NCI-H82 treated with DMSO at 0.1 percent for 48 hours (cell line): ENCODE results near the gene NEDD1.

Experiments
- DNase-seq: peaks from one replicate; lab custom pipeline; 2025; ENCODE audit not compliant: unreplicated experiment; lab: John Stamatoyannopoulos, UW

The NEDD1 gene

GRCh38 chr12:96897421-96897820, 9.6 kb upstream of the NEDD1 start:
- DNase-seq: no peak

GRCh38 chr12:96901175-96901574, 5.9 kb upstream of the NEDD1 start:
- no peak for DNase-seq

DNA sequence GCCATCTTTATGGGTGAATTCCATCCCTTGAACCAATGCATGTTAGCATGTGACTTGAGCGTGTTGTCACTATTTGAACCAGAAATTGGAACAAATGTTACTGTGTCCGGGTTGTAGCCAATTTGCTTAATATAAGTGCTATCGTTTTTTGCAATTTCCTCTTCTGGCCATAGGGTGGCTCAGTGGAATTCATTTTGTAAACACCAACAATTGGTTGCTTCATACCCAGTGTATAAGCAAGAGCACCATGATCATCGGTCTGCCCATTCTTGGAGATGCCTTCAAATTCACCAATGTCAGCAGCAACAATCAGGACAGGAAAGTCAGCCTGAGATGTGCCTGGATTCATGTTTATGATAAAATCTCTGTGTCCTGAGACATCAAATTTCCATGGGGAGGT, 5.0 kb upstream of the NEDD1 start:
- DNase-seq: no peak

DNA sequence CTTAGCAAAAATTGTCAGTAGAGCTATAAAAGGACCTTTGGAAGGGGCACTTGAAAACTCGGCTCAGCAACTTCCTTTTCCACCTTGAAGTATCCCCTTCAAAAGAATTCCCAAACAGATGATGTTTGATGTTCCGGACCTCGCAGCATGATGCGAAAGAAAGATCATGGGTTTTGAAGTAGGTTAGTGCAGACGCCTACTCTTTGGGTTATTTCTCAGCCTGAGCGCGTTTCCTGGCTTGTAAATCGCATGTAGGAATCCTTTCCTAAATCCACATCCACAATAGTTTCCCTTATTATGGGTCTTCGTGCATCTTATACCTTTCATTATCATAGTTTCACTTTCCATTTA, 584 bp upstream of the NEDD1 start:
- DNase-seq: no peak

DNA sequence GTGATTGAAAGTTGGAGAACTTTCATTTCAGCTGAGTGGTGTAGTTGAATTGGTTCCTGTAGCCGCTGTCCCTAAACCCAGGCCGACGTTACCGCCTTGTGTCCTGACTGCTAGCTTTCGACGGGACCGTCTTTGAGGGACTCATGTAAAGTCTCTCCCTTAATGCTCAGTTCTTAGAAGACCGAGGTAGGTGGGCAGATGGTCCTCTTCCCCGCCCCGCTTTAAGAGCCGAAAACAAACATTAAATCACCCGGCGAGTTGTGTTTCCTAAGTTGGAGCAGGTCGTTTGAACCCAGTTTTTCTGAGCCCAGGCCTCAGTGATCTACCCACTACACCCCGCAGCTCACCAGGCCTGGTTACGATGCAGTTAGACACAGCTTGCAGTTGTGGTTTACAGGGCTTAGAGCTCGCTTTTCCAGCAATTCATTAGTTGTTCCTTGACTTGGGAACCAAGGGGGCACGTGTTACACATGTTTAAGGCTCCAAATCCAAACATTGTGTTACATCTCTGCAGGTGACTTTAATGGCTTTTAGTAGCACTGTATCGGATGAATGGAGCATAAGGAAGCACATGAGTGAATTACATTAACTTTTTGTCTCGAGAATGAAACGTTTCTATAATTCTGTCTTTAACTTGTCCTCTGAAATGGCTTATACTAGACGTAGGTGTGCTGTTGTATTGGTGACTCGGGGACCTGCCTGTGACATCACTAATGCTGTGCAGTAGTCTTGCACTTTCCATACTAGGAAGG, 790 bp downstream of the NEDD1 start:
- DNase-seq: no peak

- DNase-seq: no peak
Observed at GRCh38 chr12:96908423-96908675, 1.3 kb downstream of the NEDD1 start.

DNA sequence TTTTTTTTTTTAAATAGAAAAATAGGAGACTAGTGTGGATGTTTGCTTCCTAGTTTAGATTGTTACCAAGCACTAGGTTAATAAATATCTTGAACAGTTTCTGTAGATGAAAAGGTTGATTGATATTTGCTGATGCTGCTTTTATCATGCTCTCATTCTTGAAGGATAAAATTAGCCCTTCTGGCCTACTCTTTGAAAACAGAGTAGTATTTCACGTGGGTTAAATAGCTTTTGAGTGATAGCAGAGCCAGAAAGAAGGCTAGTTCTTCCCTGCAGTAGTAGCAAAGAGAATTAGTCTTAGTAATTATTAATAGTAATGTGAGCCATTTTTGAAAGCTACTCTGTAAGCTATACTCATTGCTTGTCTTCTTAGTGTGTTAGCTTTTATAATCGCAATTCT, 5.2 kb downstream of the NEDD1 start:
- DNase-seq: no peak

DNA sequence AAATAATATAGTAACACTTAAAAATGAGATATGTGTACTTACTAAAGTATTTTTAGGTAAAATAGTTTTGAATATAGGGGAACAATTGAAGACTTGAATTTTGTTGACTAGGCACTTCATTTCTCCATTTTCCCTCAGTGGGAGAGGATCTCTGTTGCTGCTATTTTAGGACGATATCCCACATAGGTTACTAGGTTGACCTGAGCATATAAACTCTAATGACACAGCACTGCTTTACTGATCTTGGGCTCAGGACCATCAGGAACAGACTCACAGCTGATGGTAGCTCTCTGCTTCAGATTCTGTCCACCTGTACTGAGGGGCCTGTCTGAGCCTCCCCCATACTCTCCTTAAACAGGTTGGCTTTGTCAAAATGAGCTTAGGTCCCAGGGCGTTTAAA, 5.9 kb downstream of the NEDD1 start:
- no peak for DNase-seq

GRCh38 chr12:96919510-96920210, 12.6 kb downstream of the NEDD1 start:
- DNase-seq: no peak

DNA sequence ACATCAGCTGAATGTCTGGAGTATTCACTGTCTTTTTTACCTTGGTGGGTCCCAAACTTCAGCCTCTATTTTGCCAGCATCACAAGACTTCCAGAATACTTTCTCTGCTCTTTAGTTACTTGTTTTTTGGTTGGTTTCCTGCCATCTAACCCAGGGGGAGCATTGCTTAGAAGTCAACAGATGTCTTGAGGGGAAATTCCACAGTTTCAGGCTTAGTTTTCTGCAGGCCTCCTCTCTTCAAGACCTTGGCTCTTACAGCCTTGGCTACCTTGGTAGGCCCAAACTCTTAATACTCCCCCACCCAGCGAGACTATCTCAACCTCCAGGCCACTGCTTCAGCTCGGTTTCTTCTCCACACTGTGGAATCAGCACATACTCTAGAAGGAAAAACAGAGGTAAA, 41.7 kb downstream of the NEDD1 start:
- no peak for DNase-seq

DNA sequence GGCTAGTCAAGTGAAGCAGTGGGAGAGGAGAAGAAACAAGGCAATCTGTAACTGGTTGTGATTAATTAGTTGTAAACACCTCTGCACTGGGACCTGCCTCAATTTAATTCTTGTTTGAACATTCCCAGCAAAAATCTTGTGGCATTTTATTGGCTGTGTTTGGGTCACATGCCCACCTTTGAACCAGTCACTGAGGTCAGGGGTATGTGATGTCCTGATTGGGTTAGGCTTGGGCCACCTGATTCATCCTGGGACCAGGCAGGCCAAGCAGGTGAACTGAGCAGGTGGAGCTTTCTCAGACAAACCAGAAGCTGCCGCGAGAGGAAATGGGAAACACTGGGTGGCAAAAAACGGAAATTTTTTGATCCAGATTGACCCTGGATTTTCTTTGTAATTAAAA, 72.5 kb downstream of the NEDD1 start:
- DNase-seq: no peak

GRCh38 chr12:96980991-96981414, 73.9 kb downstream of the NEDD1 start:
- DNase-seq: no peak

GRCh38 chr12:96981911-96982310, 74.9 kb downstream of the NEDD1 start:
- no peak for DNase-seq

DNA sequence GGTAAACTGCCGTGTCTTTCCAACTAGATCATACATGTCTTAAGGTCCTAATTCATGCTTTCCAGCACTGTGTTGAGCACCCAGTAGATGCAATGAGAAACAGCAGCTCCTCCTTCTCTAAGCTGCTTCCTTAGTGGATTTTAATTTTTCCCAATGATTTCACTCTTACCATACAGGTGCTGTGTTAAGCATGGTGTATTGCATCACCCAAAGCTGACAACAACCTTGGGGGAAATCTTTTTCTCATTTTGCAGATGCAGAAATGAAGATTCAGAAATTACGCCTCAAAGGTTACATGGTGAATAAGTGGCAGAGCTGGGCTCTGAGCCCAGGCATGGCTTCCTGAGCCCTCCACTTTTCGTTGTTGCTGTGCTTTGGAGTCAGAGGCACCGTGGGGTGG, 75.6 kb downstream of the NEDD1 start:
- no peak for DNase-seq

GRCh38 chr12:96985515-96986362, 78.7 kb downstream of the NEDD1 start:
- DNase-seq: no peak

- no peak for DNase-seq
Observed at GRCh38 chr12:96986883-96987523, 79.9 kb downstream of the NEDD1 start.

DNA sequence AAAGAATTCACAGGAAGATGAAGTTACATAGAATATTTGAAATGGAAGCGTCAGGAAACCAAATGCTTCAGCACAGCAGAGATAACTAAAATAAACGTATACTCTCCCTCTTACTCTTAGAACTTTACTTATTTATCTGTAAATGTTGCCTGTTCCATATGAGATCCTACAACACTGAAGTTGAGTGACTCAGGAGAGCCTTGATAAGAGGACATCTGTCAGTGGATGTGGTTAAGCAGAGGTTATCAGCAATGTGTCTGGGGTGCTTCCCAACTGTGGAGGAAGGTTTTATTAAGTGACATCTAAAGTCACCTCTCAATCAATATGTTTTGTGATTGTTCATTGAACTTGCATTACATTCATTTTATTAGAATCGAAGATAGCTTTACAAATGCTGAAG, 81.9 kb downstream of the NEDD1 start:
- DNase-seq: no peak

DNA sequence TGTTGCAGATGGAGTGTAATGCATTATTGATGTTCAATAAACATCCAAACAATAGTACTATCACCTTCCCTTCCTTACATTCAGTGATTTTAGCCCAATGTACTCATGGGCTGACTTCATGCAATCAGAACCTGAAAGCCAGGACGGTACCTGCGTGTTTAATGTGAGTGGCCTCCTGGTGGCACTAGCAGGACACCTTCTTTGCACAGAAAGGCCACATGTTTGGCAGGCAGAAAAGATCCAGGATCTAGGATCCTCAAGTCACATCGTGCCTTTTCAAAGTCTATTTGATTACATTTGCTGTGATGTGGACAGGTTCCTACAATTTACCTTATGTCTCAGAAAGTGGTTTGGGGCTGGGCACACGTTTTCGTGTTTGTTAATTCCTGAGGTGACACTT, 82.9 kb downstream of the NEDD1 start:
- peak; percentile 6 for DNase-seq

GRCh38 chr12:96994900-96995299, 87.8 kb downstream of the NEDD1 start:
- no peak for DNase-seq

DNA sequence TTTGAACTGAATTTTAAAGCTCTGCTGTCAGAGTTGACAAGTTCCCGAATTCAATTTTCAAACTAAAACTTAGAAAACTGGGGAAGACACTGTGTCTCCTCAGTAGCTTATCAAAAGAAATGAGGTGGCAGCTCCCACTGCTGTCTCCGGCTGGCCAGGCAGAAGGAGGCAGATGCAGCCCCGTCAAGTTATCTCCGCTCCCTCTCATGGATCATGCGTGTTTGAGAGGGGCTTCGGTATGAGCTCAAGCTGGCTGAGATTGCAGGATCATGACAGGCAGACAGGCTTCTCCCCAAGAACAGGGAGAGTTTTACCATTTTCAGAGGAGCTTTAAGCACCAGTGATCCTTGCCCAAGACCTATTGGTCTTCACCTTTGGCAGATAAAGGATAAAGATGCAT, 88.8 kb downstream of the NEDD1 start:
- DNase-seq: no peak

- no peak for DNase-seq
Observed at GRCh38 chr12:96997797-96998484, 90.9 kb downstream of the NEDD1 start.
